AG09319 (cell line): ENCODE data around the gene NRXN2.

Source experiments
- DNase-seq: peaks from one replicate; pipeline ENCODE4 v3.0.0-alpha.2; 2010; ENCODE audit warnings: low read depth; ENCODE audit errors: extremely low read depth
- TF ChIP-seq, protein P1 (sequence below): IDR thresholded peaks from 2 replicates; pipeline ENCODE4 v1.5.1; 2011; ENCODE audit warnings: low read depth, mild to moderate bottlenecking, inconsistent platforms, low read length, moderate library complexity

The NRXN2 gene

DNA sequence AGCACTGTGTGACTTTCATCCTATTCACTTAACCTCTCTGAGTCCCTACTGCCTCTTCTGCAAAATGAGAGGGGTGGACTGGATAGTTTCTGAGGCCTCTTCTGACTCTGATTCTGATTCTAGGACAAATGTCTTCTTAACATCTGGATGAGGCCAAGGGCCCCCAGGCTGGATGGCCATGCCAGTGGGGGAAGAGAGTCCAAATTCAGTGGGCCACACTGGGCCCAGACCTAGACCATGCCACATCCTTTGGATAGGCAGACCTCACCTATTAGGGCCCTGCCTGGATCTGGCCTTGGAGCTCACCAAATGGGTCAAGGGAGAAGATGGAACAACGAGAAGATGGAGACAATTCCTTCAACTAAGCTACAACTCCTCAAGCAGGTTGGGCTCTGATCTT lies 24.6 kb downstream of the NRXN2 start:
- no peak for DNase-seq
- TF ChIP-seq, protein P1, sequence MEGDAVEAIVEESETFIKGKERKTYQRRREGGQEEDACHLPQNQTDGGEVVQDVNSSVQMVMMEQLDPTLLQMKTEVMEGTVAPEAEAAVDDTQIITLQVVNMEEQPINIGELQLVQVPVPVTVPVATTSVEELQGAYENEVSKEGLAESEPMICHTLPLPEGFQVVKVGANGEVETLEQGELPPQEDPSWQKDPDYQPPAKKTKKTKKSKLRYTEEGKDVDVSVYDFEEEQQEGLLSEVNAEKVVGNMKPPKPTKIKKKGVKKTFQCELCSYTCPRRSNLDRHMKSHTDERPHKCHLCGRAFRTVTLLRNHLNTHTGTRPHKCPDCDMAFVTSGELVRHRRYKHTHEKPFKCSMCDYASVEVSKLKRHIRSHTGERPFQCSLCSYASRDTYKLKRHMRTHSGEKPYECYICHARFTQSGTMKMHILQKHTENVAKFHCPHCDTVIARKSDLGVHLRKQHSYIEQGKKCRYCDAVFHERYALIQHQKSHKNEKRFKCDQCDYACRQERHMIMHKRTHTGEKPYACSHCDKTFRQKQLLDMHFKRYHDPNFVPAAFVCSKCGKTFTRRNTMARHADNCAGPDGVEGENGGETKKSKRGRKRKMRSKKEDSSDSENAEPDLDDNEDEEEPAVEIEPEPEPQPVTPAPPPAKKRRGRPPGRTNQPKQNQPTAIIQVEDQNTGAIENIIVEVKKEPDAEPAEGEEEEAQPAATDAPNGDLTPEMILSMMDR: no peak

DNA sequence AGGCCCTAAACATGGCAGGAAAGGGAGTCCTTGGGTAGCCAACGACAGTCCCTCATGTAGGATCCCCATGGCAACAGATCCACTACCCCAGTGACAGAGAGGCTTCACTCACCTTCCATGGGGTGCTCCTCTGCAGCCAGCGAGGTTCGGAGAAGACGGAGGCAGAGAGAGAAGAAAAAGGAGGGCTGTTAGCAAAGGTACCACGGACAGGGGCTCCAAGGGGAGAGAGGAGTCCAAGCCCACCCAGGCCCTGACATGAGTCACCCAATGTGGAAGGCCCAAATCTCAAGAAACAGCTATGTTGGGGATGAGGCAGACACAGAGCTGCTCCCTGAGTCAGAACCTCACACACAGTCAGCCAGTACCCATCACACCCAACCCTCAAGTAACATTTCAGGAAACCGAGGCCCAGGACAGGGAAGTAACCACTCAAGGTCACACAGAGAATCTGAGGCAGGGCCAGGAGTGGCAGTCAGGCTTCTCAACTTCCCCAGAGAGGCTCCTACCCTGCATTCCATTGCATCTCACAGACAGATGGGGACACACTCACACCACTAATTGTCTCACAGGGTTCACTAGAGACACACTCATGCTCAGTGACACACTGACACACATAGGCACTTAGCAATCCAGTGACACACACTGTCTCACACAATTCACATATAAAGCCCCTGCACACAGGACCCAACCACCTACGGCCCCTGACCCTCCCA lies 25.2 kb downstream of the NRXN2 start:
- no peak for DNase-seq
- TF ChIP-seq, protein P1: no peak

GRCh38 chr11:64696045-64696444 lies 27.0 kb downstream of the NRXN2 start:
- no peak for DNase-seq
- TF ChIP-seq, protein P1: no peak

GRCh38 chr11:64695548-64695947 lies 27.4 kb downstream of the NRXN2 start:
- DNase-seq: no peak
- TF ChIP-seq, protein P1: no peak

DNA sequence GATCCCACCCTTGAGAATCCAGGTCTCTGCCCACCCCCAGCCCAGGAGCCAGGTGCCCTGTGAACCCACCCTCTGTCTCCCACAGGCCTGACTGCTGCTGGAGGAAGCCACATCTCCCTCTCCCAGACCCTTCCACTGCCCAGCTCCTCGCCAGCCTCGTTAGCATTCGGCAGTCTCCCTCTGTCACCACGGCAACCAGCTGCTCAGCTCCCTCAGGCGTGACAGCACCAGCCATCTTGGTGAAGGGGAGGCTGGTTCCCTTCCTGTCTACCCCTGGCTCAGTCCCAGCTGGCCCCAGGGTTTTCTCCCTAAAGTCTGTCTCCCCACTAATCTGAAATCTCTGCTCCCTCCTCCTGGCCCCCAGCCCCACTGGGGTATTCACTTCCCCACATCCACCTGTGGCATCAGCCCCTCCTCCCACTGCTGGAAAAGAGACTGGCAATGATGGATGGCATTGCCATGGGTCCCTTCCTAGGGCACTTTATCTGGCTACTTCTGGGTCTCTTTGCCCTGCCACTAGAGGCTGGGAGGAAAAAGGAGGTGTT lies 28.1 kb downstream of the NRXN2 start:
- TF ChIP-seq, protein P1: no peak
- no peak for DNase-seq

- DNase-seq: no peak
- TF ChIP-seq, protein P1: no peak
Measured at GRCh38 chr11:64694026-64694755, 28.8 kb downstream of the NRXN2 start.

- TF ChIP-seq, protein P1: no peak
- DNase-seq: no peak
Measured at GRCh38 chr11:64692764-64693331, 30.1 kb downstream of the NRXN2 start.
